Nephron (organoid): ENCODE results near the gene PCBP3.

Source experiments
- H3K27ac Mint-ChIP-seq, 3 experiments: 2 replicates each; pipeline ENCODE4 v1.8.0; 2020; ENCODE audit warnings: mixed read lengths in 3 of 3, mild to moderate bottlenecking in 2 of 3, moderate library complexity in 1 of 3
- H3K27me3 Mint-ChIP-seq: 2 replicates; pipeline ENCODE4 v1.8.0; 2021; ENCODE audit warnings: low read depth, mild to moderate bottlenecking, moderate library complexity, mixed read lengths
- H3K36me3 Mint-ChIP-seq: 2 replicates; pipeline ENCODE4 v1.8.0; 2020; ENCODE audit warnings: low read depth, mixed read lengths
- H3K4me1 Mint-ChIP-seq: 2 replicates; pipeline ENCODE4 v1.8.0; 2020; ENCODE audit warnings: mixed read lengths
- H3K4me3 Mint-ChIP-seq, 3 experiments: 2 replicates each; pipeline ENCODE4 v1.8.0; 2020; ENCODE audit warnings: mild to moderate bottlenecking in 3 of 3, mixed read lengths in 3 of 3, moderate library complexity in 2 of 3
- H3K9me3 Mint-ChIP-seq: 2 replicates; pipeline ENCODE4 v1.8.0; 2020; ENCODE audit warnings: mixed read lengths
- TF ChIP-seq, protein P1 (sequence below), 3 experiments: fragments of 200-600 bp; sonication (generic); IDR thresholded peaks; one replicate each; pipeline ENCODE4 v1.5.0; 2021; ENCODE audit warnings: antibody characterized with exemption in 3 of 3; ENCODE audit not compliant: unreplicated experiment in 3 of 3

PCBP3 gene

GRCh38 chr21:45984584-45985095, 341.1 kb downstream of the PCBP3 start:
- TF ChIP-seq, protein P1, sequence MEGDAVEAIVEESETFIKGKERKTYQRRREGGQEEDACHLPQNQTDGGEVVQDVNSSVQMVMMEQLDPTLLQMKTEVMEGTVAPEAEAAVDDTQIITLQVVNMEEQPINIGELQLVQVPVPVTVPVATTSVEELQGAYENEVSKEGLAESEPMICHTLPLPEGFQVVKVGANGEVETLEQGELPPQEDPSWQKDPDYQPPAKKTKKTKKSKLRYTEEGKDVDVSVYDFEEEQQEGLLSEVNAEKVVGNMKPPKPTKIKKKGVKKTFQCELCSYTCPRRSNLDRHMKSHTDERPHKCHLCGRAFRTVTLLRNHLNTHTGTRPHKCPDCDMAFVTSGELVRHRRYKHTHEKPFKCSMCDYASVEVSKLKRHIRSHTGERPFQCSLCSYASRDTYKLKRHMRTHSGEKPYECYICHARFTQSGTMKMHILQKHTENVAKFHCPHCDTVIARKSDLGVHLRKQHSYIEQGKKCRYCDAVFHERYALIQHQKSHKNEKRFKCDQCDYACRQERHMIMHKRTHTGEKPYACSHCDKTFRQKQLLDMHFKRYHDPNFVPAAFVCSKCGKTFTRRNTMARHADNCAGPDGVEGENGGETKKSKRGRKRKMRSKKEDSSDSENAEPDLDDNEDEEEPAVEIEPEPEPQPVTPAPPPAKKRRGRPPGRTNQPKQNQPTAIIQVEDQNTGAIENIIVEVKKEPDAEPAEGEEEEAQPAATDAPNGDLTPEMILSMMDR (IDR thresholded peaks at IDR 0.05; ENCODE audit: unreplicated experiment in 3 of 3): no peak
- Mint-ChIP-seq H3K4me3 (peak overlapping the region; percentile 64 to 71 (median 70)), H3K27ac (peak overlapping the region in 2 of 3 experiments; percentile 43 to 56), H3K27me3 (peaks cover 12% of the 10 kb centered on the region), H3K9me3 (no peaks in the 10 kb centered on the region), H3K4me1 (peaks cover 7% of the 10 kb centered on the region), H3K36me3 (peaks cover 21% of the 10 kb centered on the region)

- H3K36me3 Mint-ChIP-seq: peaks cover 22% of the 10 kb centered on the region
- peak overlapping the region; percentile 64 to 71 (median 70) for H3K4me3 Mint-ChIP-seq
- H3K9me3 Mint-ChIP-seq: no peaks in the 10 kb centered on the region
- peak overlapping the region in 2 of 3 experiments; percentile 43 to 44 for H3K27ac Mint-ChIP-seq
- TF ChIP-seq, protein P1 (IDR thresholded peaks at IDR 0.05; ENCODE audit: unreplicated experiment in 3 of 3): no peak
- H3K27me3 Mint-ChIP-seq: peaks cover 12% of the 10 kb centered on the region
- peaks cover 6% of the 10 kb centered on the region for H3K4me1 Mint-ChIP-seq
Observed at GRCh38 chr21:45985471-45986315, 342.2 kb downstream of the PCBP3 start.

DNA sequence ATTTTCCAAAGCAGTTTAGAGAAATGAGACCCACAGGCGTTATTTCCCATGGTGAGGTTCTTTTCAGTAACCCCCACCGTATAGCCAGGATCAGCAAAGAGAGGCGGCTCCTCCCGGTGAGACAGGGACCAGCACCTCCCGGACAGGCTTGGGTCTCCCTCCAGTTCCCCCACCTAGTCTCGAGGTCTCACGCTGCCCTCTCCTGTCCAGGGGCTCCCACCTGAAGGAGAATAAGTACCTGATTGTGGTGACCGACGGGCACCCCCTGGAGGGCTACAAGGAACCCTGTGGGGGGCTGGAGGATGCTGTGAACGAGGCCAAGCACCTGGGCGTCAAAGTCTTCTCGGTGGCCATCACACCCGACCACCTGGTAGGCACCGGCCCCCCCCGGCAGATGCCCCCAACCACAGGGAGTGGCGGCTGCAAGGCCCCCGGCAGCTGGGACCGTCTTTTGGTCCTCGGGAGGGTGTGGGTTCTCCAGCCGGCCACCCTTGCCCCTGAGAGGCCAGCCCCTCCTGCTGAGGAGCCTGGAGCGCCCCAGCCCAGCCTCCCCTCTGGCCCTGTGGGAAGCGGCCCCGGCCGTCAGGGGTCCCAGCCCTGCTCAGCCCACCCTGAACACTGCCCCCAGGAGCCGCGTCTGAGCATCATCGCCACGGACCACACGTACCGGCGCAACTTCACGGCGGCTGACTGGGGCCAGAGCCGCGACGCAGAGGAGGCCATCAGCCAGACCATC, 343.0 kb downstream of the PCBP3 start:
- no peak overlapping the region for H3K4me3 Mint-ChIP-seq
- TF ChIP-seq, protein P1 (IDR thresholded peaks at IDR 0.05; ENCODE audit: unreplicated experiment in 3 of 3): no peak
- H3K9me3 Mint-ChIP-seq: no peaks in the 10 kb centered on the region
- peaks cover 12% of the 10 kb centered on the region for H3K27me3 Mint-ChIP-seq
- peaks cover 25% of the 10 kb centered on the region for H3K36me3 Mint-ChIP-seq
- no peak overlapping the region for H3K27ac Mint-ChIP-seq
- peaks cover 6% of the 10 kb centered on the region for H3K4me1 Mint-ChIP-seq

DNA sequence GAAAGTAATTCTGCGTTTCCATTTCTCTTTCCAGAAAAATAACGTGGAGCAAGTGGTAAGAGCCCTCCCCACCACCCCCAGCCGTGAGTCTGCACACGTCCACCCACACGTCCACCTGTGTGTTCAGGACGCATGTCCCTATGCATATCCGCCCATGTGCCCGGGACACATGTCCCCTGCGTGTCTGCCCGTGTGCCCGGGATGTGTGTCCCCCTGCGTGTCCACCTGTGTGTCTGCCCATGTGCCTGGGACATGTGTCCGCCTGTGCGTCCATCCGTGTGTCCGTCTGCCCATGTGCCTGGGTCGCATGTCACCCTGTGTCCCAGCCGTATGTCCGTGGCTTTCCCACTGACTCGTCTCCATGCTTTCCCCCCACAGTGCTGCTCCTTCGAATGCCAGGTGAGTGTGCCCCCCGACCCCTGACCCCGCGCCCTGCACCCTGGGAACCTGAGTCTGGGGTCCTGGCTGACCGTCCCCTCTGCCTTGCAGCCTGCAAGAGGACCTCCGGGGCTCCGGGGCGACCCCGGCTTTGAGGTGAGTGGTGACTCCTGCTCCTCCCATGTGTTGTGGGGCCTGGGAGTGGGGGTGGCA, 343.7 kb downstream of the PCBP3 start:
- H3K4me3 Mint-ChIP-seq: no peak overlapping the region
- H3K27ac Mint-ChIP-seq: no peak overlapping the region
- no peaks in the 10 kb centered on the region for H3K9me3 Mint-ChIP-seq
- TF ChIP-seq, protein P1 (IDR thresholded peaks at IDR 0.05; ENCODE audit: unreplicated experiment in 3 of 3): no peak
- H3K36me3 Mint-ChIP-seq: peaks cover 29% of the 10 kb centered on the region
- peaks cover 12% of the 10 kb centered on the region for H3K27me3 Mint-ChIP-seq
- H3K4me1 Mint-ChIP-seq: peaks cover 6% of the 10 kb centered on the region

- peaks cover 12% of the 10 kb centered on the region for H3K27me3 Mint-ChIP-seq
- peaks cover 29% of the 10 kb centered on the region for H3K36me3 Mint-ChIP-seq
- H3K4me3 Mint-ChIP-seq: no peak overlapping the region
- TF ChIP-seq, protein P1 (IDR thresholded peaks at IDR 0.05; ENCODE audit: unreplicated experiment in 3 of 3): no peak
- peaks cover 6% of the 10 kb centered on the region for H3K4me1 Mint-ChIP-seq
- H3K27ac Mint-ChIP-seq: no peak overlapping the region
- no peaks in the 10 kb centered on the region for H3K9me3 Mint-ChIP-seq
Observed at GRCh38 chr21:45988366-45989347, 345.1 kb downstream of the PCBP3 start.
